Renal cortex interstitium (tissue), 11 donors: Measurements from ENCODE around the gene TGFBI. TPM values are rescaled to one million over a fixed set of nuclear protein-coding genes. Genes with fewer than 3 reads are reported as not detected.
"Not testable (repeated sequence)": the region's sequence is repeated elsewhere in the genome, so short reads cannot be mapped to it uniquely, and the experiment has no call there.

ENCODE experiments used
- DNase-seq, 11 donors: peaks; one replicate each; pipeline ENCODE4 v3.0.0-alpha.2; 2013; ENCODE audit warnings: low read depth in 9 of 11, low spot score in 4 of 11; ENCODE audit errors: extremely low read depth in 1 of 11
- polyA plus RNA-seq, 3 donors: library from polyadenylated mRNA; unstranded; fragments of 120-200 nt; gene quantifications; one replicate each; pipeline ENCODE4 v1.2.1, GENCODE V29; 2013; ENCODE audit not compliant: insufficient read length in 3 of 3

The TGFBI gene
- polyA plus RNA-seq, 3 donors, result 215 to 272 (median 218) TPM

GRCh38 chr5:136035837-136036236 is 7.0 kb downstream of the TGFBI start:
- DNase-seq, result no peak

DNA sequence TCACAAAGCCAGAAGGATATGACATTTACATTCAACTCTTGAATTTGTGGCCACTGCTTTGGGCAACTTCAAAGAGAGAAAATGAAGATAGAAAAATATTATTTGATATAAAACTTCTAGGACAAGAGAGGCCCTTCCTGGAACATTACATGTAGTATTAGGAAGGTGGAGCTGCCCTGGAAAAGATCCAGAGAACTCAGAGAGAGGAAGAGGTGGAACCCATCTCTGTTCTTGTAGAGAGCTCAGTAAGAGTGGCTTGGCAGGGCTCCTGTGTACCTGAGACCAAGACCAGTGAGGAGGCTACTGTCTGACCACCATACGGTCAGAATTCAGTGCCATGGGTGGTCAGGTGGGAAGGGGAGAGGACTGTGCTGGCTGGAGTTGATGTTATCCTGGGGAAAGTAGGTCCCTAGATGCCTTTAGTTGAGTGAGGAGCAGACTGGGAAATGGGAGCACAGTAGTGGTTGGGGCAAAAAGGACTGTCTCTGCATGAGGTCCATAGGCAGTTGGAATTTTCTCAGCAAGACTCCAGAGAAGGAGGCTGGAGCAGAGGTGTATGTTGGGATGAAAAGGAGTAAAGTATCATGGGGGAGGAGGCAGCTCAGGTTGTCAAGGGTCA is 7.6 kb downstream of the TGFBI start:
- no peak for DNase-seq

- DNase-seq, result no peak
These were observed 8.4 kb downstream of the TGFBI start for GRCh38 chr5:136037001-136037705.

GRCh38 chr5:136038635-136039034 is 9.8 kb downstream of the TGFBI start:
- no peak for DNase-seq

DNA sequence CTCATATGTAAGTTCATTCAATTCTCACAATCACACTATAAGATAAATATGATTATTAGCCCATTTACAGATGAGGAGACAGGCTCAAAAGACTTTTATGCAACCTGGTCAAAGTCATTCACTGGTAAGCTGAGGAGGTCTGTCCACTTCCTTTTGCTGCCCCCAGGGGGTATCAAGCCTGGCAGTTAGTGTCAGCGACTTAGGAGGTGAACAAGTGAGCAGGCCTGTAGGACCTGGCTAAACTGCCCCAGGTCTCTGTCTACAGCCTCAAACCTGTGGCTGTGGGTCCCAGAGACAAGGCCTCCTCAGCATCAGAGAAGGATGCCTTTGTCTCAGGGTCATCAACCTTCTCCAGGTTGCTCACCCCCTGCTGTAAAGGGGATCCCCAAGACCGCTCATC is 10.4 kb downstream of the TGFBI start:
- DNase-seq, result no peak

- no peak for DNase-seq
These were observed 12.1 kb downstream of the TGFBI start for GRCh38 chr5:136040746-136041415.

DNA sequence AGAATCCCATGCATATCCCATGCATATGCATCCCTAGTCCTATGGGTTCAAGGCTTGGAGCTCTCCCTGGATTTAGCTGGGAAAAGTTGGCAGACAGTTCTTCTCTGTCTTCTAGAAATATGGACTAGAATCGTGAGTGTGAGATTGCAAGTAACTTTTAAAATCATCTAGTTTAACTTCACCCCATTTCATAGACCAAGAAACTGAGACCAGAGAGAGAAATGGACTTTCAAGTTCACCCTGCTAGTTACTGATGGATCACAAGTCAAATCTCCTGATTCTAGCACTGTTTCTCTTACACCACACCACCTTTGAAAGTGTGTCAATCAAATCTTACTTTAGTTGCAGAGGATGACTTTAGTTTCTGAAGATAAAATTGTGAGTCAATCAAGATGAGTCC is 13.4 kb downstream of the TGFBI start:
- no peak for DNase-seq

- DNase-seq, result no peak
These were observed 13.9 kb downstream of the TGFBI start for GRCh38 chr5:136042665-136043121.

DNA sequence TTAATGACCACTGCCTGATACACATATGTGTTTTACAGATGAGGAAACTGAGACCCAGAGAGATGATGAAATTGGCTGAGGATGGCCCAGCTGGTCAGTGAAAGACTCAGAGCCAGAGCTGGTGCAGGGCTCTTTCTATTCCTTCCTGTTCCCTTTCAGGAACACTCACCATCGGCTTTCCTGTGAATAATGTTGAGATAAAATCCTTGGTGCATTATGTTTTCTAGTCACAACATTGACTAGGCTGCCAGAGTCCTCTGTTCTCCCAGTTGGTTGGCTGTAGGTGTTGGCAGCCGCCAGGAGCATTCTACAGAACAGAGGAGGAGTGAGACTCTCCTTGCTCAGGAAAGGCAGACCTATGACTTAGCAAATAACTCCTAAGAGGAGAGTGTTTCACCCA is 14.8 kb downstream of the TGFBI start:
- no peak for DNase-seq

- no peak for DNase-seq
These were observed 15.3 kb downstream of the TGFBI start for GRCh38 chr5:136043968-136044610.

GRCh38 chr5:136045026-136045425 is 16.2 kb downstream of the TGFBI start:
- not testable (repeated sequence) for DNase-seq

DNA sequence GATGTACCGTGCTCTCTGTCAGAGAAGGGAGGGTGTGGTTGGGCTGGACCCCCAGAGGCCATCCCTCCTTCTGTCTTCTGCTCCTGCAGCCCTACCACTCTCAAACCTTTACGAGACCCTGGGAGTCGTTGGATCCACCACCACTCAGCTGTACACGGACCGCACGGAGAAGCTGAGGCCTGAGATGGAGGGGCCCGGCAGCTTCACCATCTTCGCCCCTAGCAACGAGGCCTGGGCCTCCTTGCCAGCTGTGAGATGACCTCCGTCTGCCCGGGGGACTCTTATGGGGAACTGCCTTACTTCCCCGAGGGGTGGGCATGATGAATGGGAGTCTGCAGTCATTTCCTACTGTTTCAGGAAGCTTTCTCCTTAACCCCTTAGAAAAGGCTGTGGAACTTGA is 17.5 kb downstream of the TGFBI start:
- DNase-seq, result no peak

DNA sequence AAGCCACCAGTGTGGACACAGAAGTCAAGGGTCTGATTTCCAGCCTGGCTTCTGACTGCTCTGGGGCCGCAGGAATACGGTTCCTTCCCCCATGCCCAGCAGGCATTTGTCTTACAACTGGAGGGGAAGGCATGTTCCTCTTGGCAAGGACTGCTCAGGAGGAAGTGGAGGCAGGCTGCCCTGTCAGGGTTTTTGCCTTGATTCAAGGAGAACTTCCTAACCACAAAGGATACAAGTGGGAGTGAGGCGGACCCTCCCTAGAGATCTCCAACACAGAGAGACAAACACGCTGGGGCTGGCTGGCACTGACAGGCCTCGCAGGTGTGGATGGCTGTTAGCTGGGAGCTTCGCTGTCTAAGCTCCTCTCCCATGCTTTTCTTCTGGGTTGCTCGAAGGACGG is 19.1 kb downstream of the TGFBI start:
- no peak for DNase-seq

- no peak for DNase-seq
These were observed 20.2 kb downstream of the TGFBI start for GRCh38 chr5:136048966-136049365.

- DNase-seq, result no peak
These were observed 22.9 kb downstream of the TGFBI start for GRCh38 chr5:136051486-136052220.

GRCh38 chr5:136052692-136053335 is 24.0 kb downstream of the TGFBI start:
- no peak for DNase-seq

DNA sequence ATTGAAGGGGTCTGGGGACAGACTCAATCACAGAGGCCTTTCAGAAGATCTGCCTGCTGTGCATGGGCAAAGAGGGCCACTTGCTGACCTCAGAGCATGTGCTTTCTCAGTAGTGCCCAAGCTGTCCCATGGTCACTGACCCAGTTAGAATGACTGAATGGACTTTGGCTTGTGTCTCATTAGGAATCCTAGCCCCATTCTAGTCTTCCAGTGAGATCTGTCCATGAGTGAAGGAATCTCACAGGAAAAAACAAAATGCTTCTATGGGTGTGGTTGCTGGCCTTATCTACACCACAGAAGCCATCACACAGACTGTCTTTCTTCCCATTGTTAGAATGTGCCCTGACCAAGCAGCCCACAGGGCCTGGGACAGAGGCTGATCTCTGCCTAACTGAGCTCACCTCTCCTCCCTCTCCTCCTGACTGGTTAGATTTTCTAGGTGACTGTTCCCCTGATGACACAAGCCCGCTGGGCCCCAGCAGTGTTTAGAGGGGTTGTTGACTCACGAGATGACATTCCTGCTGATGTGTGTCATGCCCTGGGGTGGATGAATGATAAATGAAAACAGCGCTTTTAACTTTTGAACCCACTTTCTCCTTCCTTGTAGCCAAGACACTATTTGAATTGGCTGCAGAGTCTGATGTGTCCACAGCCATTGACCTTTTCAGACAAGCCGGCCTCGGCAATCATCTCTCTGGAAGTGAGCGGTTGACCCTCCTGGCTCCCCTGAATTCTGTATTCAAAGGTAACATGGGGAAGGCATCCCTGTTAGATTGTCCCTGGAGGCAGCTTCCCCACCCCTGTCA is 24.8 kb downstream of the TGFBI start:
- DNase-seq, result no peak
